H1 (cell line): ENCODE data around the gene FAM53B. TPM values are rescaled to one million over a fixed set of nuclear protein-coding genes. Genes with fewer than 3 reads are reported as not detected.

Experiments
- EP300 ChIP-seq, 2 experiments: IDR thresholded peaks; 1 replicate in 1 of 2; 2 replicates in 1 of 2; pipeline ENCODE4 v1.6.1; 2011 to 2012; ENCODE audit warnings: low read depth in 2 of 2, low read length in 2 of 2, mild to moderate bottlenecking in 2 of 2, borderline replicate concordance in 1 of 2, inconsistent platforms in 1 of 2, moderate library complexity in 1 of 2
- HDAC6 ChIP-seq: IDR thresholded peaks from one replicate; pipeline ENCODE4 v1.7.1; 2012; ENCODE audit warnings: low read depth, mild to moderate bottlenecking, inconsistent platforms, low read length, moderate library complexity
- POLR2A ChIP-seq, 2 experiments: IDR thresholded peaks; 1 replicate in 1 of 2; 2 replicates in 1 of 2; pipeline ENCODE4 v1.6.1; 2011; ENCODE audit warnings: low read depth in 2 of 2, low read length in 2 of 2, mild to moderate bottlenecking in 2 of 2; ENCODE audit errors: control extremely low read depth in 1 of 2
- SP2 ChIP-seq: IDR thresholded peaks from 2 replicates; pipeline ENCODE4 v1.6.1; 2012; ENCODE audit warnings: mild to moderate bottlenecking, low read length, inconsistent platforms
- SP4 ChIP-seq: IDR thresholded peaks from 2 replicates; pipeline ENCODE4 v1.6.1; 2012; ENCODE audit warnings: low read length, inconsistent platforms
- polyA plus RNA-seq, 7 experiments: library from polyadenylated mRNA; depleted of rRNA in 3 of 7; stranded (reverse) in 5 of 7; unstranded in 2 of 7; fragments of >200 nt in 5 of 7; fragments of 200-250 nt in 2 of 7; gene quantifications; 1 replicate in 5 of 7; 2 replicates in 1 of 7; 4 replicates in 1 of 7; pipeline versions ENCODE4 v1.2.1 to v1.2.3, GENCODE V29; 2011 to 2013; ENCODE audit warnings: missing spikeins in 2 of 7, mixed read lengths in 2 of 7
- total RNA-seq: library from RNA; stranded (reverse); fragmentation: NEBNext Ultra II Directional; extraction: Animal tissue kit (Norgen Biotek cat#: 25700); gene quantifications from 2 replicates; pipeline ENCODE4 v1.2.1, GENCODE V29; 2021

FAM53B gene
- total and polyA plus RNA-seq, 2 of the 8 experiments (the other 6 are each of a cell fraction or from before 2014, with no cell fraction given), result 5.3 to 14.4 TPM

DNA sequence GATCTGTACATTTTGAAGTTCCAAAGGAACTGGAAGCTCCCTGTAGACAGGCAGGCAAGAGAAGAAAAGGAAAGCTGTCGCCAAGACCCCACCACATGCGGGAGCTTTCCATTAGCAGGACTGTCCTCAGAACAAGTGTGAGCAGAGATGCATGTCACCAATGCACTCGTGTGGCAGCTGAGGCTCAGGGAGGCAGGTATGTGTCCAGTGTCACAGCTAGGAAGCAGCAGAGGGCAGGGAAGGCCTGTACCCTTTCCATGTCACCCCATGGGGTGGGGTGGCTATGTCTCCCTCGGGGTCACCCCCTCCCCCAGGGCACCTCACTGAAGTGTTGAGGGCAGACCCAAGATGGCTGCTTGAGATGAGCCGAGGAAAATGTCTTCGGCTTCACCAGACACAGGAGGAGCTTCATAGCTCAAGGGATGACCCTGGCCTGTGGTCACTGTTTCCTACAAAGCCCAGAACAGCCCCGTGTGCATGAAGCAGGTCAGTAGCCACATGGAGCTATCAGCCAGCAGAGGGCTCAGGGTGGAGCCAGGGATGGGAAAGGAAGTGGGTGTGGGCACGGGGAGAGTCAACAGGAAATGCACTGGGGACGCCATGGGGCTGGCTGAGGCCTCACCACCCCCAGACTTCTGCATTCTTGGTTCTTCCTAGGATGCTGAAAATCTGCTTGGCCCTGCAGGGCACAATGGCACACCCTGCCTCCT, 96.6 kb downstream of the FAM53B start (continued):
- TF ChIP-seq HDAC6 (no peak), SP4 (no peak), EP300 (IDR thresholded peaks at IDR 0.05; ENCODE audit: borderline replicate concordance in 1 of 2, low read depth in 2 of 2, low read length in 2 of 2) (no peak), SP2 (no peak), POLR2A (IDR thresholded peaks at IDR 0.05; ENCODE audit: control extremely low read depth in 1 of 2, low read depth in 2 of 2, low read length in 2 of 2) (no peak)
